Activated naive CD4-positive, alpha-beta T cell treated with Interleukin-2 at 50 U/mL for 16 hours (primary cell): ENCODE data around the gene MPRIP.
"Not testable (repeated sequence)": the region's sequence is repeated elsewhere in the genome, so short reads cannot be mapped to it uniquely, and the experiment has no call there.

Experiments used
- DNase-seq: peaks from one replicate; pipeline ENCODE4 v3.0.0-alpha.2; 2020

Gene MPRIP

GRCh38 chr17:17172001-17172939 is 130.0 kb downstream of the MPRIP start:
- no peak for DNase-seq

GRCh38 chr17:17172990-17173389 is 130.7 kb downstream of the MPRIP start:
- DNase-seq: no peak

GRCh38 chr17:17173921-17174320 is 131.7 kb downstream of the MPRIP start:
- no peak for DNase-seq

GRCh38 chr17:17175340-17175739 is 133.1 kb downstream of the MPRIP start:
- no peak for DNase-seq

DNA sequence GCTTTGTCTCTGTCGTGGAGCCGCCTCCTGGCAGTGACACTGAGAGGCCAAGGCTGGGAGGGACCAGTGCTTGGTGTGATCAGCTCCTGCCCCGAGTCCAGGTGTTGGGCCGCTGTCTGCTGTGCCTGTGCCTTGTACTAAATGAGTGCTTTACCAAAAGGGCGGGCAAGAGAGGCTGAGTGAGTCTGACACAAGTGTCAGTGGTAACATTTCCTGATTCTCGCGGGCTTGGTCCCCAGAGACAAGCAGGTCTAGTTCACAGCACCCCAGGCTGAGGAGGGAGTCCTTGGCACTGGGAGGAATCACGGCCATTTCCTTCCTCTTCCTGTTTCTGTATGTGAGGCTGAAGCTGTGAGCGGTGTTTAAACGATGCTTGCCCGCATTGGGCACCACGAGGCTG is 133.7 kb downstream of the MPRIP start:
- no peak for DNase-seq

DNA sequence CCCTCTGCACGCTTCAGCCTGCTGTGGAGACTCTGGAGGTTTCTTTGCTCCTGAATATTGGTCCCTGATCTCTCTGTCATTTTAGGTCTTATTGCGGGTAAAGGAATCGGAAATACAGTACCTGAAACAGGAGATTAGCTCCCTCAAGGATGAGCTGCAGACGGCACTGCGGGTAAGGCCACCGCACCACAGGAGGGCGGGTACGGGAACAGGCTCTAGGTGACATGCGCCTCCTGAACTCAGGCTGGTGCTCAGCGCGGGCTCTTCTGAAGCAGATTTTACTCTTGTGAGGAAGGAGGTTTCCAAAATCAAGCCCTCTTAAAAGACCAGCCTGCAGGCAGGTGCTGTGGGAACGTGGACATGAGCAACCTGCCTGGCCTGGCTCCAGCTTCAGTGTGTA is 134.1 kb downstream of the MPRIP start:
- peak; percentile 35 for DNase-seq

- no peak for DNase-seq
Measured at GRCh38 chr17:17177176-17177575, 134.9 kb downstream of the MPRIP start.

GRCh38 chr17:17179371-17179827 is 137.1 kb downstream of the MPRIP start:
- DNase-seq: no peak

- peak; percentile 20 for DNase-seq
Measured at GRCh38 chr17:17180141-17180603, 137.9 kb downstream of the MPRIP start.

DNA sequence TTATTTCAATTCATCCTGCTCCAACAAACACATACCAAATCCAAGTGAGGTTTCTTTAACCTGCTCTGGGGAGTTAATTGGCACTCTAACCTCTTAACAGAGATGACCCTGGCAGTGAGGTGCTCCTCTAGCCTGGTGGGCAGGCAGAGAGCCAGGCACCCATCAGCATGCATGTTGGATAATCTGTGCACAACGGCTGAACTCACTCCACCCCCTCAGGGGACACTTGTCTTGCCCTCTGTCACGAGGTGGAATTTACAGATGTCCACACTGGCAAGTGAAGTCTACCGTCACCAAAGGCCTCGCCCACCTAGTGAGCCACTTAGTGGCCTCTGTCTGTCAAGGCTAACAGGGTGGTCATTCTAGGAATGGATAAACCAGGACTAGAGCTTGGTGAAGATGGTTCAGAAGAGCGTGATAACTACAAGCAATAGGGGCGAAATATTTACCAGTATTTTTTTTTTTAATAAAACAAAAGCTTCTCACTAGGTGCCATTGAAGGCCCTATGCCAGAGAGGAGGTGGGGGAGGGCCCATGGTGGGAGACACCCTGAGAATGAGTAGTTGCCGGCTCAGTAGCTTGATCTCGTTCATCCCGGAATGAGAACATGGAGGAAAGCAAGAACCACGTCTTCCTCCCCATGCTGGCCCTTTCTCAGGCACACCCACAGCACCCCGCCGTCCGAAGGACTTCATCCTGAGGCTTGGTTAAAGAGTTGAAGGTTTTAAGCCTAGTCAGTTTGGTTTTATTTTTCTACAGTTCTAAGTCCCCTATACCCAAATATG is 138.7 kb downstream of the MPRIP start:
- DNase-seq: no peak

GRCh38 chr17:17181666-17182597 is 139.7 kb downstream of the MPRIP start:
- DNase-seq: peak; percentile 50

- DNase-seq: no peak
Measured at GRCh38 chr17:17182598-17183136, 140.4 kb downstream of the MPRIP start.

DNA sequence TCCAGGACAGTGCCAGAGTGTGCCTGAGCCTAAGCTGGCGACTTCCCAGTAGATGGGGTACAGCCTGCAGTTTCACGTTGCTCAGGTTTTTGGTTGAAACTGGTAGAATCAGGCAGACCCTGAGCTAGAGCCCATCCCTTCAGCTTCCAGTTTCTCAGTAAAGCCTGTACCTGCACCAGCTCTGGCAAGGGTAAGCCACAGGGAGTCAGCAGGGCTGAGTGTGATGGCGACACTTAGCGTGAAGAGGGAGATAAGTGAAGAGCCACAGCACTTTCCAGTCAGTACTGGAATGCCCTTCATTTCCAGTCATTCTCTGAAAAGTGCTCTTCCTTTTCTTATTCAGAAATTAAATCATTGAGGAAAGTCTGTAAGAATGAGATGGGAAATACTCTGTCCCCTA is 141.5 kb downstream of the MPRIP start:
- no peak for DNase-seq

- not testable (repeated sequence) for DNase-seq
Measured at GRCh38 chr17:17184985-17185757, 142.9 kb downstream of the MPRIP start.

DNA sequence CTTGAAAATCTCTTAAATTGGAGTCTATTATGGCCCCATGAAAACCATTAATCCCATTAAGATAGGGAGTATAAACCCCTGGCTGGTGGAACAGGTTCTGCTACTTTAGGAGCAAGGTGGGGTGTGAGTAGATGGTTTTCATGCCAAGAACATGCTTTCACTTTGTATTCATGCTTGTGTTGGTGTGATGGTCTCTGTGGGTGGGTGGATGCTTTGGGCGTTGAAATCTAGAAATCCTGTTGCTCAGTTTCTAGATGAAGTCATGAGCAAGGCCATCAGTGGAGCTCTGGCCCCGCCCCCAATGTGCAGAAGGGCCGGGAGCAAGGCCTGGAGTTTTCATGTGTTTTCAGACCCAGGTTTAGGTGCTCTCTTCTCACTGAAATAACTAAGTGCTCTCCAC is 143.8 kb downstream of the MPRIP start:
- DNase-seq: peak; percentile 74

DNA sequence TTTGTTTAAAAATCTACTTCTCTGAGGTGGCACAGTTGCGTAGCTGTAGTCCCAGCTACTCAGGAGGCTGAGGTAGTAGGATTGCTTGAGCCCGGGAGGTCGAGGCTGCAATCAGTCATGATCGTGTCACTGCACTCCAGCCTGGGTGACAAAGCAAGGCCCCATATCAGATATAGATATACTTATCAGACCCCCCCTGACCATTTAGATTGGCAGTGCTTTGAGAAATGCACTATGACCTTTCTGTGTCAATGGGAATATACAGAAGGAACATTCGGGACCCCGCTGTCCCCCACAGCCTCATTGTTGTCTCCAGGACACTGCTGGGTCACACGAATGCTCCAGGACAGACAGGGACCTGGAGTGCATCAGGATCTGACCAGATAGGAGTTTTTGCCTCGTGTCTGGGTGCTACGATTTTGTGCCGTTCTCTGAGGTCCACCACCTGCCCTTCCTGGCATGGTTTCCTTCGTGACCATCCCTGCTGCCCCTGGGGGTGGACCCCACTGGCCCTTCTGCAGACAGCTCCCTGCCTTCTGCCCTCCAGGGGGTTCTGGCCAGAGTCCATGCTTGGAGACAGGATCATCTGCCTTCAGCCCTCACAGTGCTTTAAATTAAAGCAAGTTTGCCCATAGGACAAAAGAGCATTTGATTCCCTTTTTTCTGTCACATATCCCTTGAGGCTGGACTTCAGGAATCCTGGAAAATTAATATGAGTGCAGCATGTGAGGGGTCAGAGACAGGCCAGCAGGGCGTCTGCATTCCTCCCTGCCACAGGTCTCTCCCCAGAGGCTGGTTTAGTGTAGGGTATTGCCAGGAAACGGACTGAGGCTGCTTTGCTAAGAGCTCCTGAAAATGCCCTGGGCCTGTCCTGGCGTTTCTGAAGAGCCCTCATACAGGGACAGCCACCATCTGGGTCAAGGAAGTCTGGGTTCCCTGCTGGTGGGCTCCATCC is 144.6 kb downstream of the MPRIP start:
- no peak for DNase-seq

DNA sequence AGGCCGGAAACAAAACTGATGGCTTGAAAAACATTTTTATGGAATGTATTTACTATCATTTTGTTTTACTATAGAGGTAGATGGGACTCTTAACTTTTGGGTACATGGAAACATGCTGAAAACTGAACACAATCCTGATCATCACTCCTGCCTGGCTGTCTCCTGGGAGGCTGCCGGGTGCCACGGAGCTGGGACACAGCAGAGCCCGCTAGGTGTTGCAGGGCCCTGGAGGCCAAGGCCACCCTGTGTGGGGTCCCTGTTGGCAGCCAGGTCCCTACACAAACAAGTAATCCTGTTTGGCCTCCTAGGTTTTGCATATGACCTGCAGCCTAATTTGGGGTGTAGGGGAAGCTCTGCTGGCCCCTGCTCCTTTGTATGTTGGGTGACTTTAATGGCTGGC is 146.3 kb downstream of the MPRIP start:
- no peak for DNase-seq

GRCh38 chr17:17189559-17189958 is 147.3 kb downstream of the MPRIP start:
- DNase-seq: no peak

- DNase-seq: no peak
Measured at GRCh38 chr17:17190188-17190587, 147.9 kb downstream of the MPRIP start.

- no peak for DNase-seq
Measured at GRCh38 chr17:17191346-17191792, 149.1 kb downstream of the MPRIP start.
